Left renal cortex interstitium (tissue), 4 donors: Measurements from ENCODE around the gene PFKFB3. TPM values are rescaled to one million over a fixed set of nuclear protein-coding genes. Genes with fewer than 3 reads are reported as not detected.
"Not testable (repeated sequence)": the region's sequence is repeated elsewhere in the genome, so short reads cannot be mapped to it uniquely, and the experiment has no call there.

ENCODE experiments used
- DNase-seq, 4 donors: peaks; one replicate each; pipeline ENCODE4 v3.0.0-alpha.2; 2013; ENCODE audit warnings: low read depth in 4 of 4, low spot score in 2 of 4, missing footprints in 1 of 4
- polyA plus RNA-seq, 4 donors: library from polyadenylated mRNA; unstranded; fragments of 120-200 nt; gene quantifications; one replicate each; pipeline ENCODE4 v1.2.1, GENCODE V29; 2013; ENCODE audit not compliant: insufficient read length in 4 of 4

Gene PFKFB3
- polyA plus RNA-seq, 4 donors = 32.7 to 45.0 (median 39.6) TPM

DNA sequence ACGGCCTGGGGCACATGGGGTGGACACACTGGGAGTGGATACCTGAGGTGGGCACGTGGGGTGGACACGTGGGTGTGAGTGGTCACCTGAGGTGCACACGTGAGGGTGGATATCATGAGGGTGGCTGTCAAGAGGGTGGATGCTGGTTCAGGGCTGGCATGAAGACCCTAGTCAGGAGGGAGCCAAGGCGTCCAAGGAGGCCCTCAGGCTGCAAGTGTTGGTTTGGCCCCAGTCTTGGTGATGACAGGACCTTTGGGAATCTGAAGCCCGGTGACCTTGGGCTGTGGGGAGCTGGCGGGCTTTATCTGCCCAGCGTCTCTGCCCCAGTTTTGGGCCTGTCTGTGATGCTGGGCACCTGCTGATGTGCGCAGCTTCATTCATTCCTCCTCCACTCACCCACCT, 24.9 kb upstream of the PFKFB3 start:
- no peak for DNase-seq

- no peak for DNase-seq
Measured at GRCh38 chr10:6178581-6178980, 24.2 kb upstream of the PFKFB3 start.

DNA sequence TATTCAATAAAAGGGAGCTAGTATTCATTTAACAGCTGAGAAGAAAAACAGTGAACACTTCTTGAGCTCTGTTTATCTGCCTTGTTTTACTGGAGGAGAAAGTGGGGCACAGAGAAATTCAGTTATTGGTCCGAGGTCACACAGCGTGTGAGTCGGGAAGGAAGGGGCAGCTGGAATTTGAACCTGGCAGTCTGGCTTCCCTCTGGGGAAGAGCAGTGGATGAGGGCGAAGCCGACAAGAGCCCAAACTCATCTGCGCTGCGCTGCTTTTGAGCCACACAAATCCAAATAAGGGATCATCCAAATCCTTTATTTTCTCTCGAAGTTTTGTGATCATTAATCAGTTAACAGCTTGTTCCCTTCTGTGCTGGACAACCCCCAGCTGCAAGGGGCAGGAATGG, 23.7 kb upstream of the PFKFB3 start:
- no peak for DNase-seq

- DNase-seq = no peak
Measured at GRCh38 chr10:6180480-6181110, 22.1 kb upstream of the PFKFB3 start.

GRCh38 chr10:6181249-6181648, 21.5 kb upstream of the PFKFB3 start:
- no peak for DNase-seq

GRCh38 chr10:6182454-6183098, 20.2 kb upstream of the PFKFB3 start:
- no peak for DNase-seq

DNA sequence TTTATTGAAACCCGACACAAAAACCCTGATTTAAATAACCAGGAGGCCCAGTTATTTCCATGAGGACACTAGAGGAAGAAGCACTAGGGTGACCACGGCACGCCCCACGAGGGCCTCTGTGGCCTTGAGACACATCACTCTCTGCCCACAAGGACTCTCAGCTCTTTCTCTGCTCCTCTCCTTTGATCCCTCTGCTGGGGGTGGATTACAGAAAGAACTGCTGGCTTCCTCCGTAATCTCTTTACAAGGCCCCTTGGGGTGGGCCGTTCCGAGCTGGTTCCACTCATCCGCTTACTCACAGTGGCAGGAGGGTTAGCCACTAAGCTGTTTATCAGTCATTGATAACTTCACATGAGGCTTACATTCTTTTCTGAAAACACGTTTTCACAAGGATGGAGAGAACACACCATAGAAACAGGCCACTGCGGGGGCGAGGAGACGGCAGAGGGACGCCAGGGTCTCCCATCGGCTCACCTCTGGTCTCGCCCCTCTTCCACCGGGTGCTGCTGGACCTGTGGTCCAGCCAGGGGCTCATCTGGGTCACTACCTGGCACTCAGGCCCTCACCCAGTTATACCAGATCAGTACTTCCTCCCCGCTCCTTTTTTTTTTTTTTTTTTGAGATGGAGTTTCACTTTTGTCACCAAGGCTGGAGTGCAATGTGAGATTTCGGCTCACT, 17.6 kb upstream of the PFKFB3 start:
- DNase-seq = no peak

DNA sequence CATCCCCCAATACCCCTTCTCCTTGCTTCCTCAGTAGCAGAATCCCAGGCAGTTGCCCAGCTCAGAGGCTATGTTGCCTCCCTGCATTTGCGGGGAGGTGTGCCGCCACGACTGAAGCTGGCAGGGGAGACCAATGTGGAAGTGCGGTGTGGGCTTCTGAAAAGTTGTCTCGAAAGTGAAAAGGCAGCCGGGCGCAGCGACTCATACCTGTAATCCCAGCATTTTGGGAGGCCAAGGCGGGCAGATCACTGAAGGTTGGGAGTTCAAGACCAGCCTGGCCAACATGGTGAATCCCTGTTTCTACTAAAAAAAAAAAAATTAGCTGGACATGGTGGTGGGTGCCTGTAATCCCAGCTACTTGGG, 15.9 kb upstream of the PFKFB3 start:
- no peak for DNase-seq

GRCh38 chr10:6187278-6187677, 15.5 kb upstream of the PFKFB3 start:
- DNase-seq = no peak

DNA sequence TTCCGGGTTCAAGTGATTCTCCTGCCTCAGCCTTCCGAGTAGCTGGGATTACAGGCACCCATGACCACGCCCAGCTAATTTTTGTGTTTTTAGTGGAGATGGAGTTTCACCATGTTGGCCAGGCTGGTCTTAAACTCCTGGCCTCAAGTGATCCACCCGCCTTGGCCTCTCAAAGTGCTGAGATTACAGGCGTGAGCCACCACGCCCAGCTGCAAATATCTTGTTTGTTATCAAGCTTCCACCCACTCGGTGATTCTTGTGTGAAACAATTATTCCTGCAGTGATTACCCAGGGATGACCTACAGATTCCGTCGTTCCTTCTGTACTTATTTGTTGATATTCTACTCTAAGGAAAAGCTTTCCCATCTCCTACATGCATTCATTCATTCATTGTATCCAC, 12.7 kb upstream of the PFKFB3 start:
- not testable (repeated sequence) for DNase-seq

GRCh38 chr10:6191147-6191546, 11.6 kb upstream of the PFKFB3 start:
- DNase-seq = no peak

DNA sequence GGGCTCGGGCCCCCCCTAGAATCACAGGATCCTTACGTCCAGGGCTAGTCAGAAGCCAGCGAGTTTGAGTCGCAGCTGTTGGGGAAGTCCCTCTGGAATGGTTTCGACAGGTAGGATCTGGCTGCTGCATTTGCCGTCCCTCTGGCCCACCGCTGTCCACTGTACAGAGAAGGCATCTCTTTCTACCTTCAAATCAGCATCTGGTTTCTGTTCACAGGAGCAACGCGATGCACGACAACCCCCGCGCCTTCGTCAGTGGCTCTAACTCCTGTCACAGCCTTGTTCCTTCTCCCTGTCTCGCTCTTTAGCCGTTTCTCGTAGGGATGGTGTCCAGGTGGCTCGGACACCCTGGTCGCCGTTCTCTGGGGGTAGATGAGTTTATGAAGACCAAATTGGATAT, 11.2 kb upstream of the PFKFB3 start:
- no peak for DNase-seq

DNA sequence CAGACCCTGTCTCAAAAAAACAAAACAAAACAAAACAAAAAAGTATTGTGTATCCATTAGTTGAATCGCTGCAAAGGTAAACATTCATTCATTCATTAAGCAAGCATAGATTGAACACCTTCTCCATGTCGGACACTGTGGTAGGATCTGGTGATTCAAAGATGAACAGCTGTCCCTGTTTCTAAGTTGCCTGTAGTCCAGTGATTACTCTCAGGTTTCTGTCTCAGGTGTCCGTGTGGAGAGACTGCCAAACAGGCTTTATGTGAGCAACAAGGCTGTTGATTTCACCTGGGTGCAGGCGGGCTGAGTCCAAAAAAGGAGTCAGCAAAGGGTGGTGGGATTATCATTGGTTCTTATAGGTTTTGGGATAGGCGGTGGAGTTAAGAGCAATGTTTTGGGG, 9.4 kb upstream of the PFKFB3 start:
- not testable (repeated sequence) for DNase-seq

- no peak for DNase-seq
Measured at GRCh38 chr10:6194311-6194710, 8.4 kb upstream of the PFKFB3 start.

DNA sequence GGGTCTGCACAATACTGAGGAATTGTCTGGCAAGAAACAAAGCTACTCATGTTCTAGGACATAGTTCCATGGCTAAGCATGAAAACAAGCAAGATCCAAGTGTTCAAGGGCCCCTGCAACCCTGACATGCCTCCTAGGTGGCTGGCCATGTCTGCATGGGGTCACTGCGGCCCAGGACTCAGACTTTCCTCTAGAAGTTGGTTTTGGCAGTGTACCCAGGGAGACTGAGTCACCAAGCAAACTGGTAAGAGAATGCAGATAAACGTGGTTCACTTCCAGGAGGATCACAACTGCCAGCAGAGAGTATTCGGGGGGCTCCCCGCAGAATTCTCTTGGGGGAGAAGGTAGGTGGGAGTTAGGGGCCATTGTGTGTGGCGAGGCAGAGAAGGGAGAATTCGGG, 7.4 kb upstream of the PFKFB3 start:
- DNase-seq = no peak

GRCh38 chr10:6195846-6196245, 6.9 kb upstream of the PFKFB3 start:
- DNase-seq = no peak

GRCh38 chr10:6196524-6196923, 6.2 kb upstream of the PFKFB3 start:
- not testable (repeated sequence) for DNase-seq

DNA sequence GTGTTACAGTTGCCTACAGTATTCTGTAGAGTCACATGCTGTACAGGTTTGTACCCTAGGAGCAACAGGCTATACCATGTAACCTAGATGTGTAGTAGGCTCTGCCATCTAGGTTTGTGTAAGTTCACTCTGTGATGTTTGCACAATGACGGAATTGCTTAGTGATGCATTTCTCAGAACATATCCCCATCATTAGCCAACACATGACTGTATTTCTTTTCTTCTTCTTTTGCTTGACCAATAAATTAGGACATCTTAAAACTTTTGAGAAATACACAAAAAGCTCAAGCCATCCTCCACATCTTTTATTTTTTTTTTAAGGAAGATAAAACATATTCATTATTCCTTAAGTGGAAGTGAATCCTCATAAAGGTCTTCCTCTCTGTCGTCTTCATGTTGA, 5.4 kb upstream of the PFKFB3 start:
- DNase-seq = no peak

DNA sequence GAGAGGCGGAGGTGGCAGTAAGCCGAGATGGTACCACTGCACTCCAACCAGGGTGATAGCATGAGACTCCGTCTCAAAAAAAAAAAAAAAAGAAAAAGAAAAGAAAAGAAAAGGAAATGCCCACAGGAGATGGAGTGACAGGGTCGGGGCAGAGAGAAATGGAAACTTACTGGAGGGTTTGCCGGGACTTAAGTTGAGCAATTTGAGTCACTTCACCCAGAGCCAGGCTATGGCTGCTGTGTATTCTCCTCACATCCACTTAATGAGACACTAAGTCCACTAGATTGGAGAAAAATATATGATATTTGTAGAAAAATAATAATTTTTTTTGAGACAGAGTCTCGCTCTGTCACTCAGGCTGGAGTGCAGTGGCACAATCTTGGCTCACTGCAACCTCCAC, 4.6 kb upstream of the PFKFB3 start:
- no peak for DNase-seq

DNA sequence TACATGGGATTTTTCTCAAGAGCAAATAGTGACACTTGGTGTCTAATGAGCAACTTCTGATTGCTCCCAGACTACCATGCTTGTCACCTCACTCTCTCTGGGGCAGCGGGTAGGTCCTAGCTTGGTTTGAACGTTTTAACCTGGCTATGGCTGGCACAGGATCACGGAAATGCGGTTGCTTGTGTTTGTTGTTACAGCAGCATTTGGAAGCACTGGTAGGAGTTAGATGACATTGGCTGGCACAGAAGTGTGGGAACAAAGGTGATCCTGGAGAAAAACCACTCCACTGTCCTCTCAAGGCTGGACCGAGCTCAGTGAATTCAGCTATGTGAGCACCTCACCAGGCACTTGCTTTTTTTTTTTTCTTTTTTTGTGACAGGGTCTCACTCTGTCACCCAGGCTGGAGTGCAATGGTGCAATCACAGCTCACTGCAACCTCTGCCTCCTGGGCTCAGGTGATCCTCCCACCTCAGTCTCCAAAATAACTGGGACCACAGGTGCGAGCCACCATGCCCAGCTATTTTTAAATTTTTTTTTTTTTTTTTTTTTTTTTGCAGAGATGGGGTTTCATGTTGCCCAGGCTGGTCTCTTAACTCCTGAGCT, 3.5 kb upstream of the PFKFB3 start:
- no peak for DNase-seq

DNA sequence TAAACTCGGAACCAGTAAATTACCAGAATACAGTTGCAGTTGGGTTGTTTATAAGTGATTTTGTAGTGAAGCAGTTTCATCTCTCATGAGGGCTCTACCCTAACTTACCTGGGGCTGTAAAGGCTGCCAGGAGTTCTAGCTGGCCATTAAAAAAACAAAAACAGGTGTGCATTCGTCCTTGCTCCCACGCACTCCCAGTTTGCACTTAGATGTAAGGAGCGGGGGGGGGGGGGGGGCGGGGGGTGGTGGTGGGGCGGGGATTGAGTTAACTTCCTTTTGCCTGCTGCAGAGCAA, 2.3 kb upstream of the PFKFB3 start:
- DNase-seq = no peak
